Activated naive CD4-positive, alpha-beta T cell treated with anti-CD3 and anti-CD28 coated beads, Interleukin-2, amount 10 ng/mL, durations not matched to agents 5 hours and 36 hours (primary cell): ENCODE data around the gene OR6M1. TPM values are rescaled to one million over a fixed set of nuclear protein-coding genes. Genes with fewer than 3 reads are reported as not detected.

ENCODE experiments used
- total RNA-seq, 2 experiments: library from RNA; stranded (reverse); gene quantifications; one replicate each; pipeline ENCODE4 v1.2.3, GENCODE V29; 2021

The OR6M1 gene, protein sequence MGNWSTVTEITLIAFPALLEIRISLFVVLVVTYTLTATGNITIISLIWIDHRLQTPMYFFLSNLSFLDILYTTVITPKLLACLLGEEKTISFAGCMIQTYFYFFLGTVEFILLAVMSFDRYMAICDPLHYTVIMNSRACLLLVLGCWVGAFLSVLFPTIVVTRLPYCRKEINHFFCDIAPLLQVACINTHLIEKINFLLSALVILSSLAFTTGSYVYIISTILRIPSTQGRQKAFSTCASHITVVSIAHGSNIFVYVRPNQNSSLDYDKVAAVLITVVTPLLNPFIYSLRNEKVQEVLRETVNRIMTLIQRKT
- total RNA-seq = not detected

DNA sequence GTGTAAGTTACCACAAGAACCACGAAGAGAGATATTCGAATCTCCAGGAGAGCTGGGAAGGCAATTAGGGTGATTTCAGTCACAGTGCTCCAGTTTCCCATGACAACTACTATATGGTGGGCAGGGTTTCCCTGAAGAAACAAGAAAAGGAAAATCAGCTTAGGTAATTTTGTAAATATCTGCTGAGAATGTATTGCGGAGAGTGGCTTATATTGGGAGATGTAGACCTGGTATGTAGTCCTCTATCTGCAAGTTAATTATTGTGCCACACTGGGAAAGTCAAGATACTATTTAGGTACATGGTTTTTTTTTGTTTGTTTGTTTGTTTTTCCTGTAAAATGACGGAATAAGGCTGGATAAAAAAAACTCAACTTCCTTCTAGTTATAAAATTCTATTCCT, at the start of gene OR6M1:
OR6M1 (minus strand) TSS at position 101 of the 400 bp plus-strand sequence; CDS start at position 101, 0 bp downstream.

Other genes starting within 250 kb of the OR6M1 start
- under 1 TPM in 1 of 2 experiments, not detected in 1; 0.05 TPM for gene SCN3B, start 151.7 kb downstream of the OR6M1 start, total RNA-seq
- 10 to 100 TPM; 14.3 to 15.6 TPM for gene ZNF202, start 64.7 kb downstream of the OR6M1 start, total RNA-seq
- gene OR6X1, start 51.8 kb downstream of the OR6M1 start, total RNA-seq = not detected
- gene TMEM225, start 79.3 kb upstream of the OR6M1 start, total RNA-seq = not detected
- gene OR8D4, start 95.8 kb upstream of the OR6M1 start, total RNA-seq = not detected
- gene OR4D5, start 133.3 kb upstream of the OR6M1 start, total RNA-seq = not detected
- gene OR6T1, start 137.5 kb upstream of the OR6M1 start, total RNA-seq = not detected
- gene OR10S1, start 171.4 kb upstream of the OR6M1 start, total RNA-seq = not detected
- gene OR10G6, start 188.8 kb upstream of the OR6M1 start, total RNA-seq = not detected
- not detected for gene OR10G4, start 206.6 kb upstream of the OR6M1 start, total RNA-seq
- gene OR10G9, start 216.7 kb upstream of the OR6M1 start, total RNA-seq = not detected
- gene OR10G8, start 220.4 kb upstream of the OR6M1 start, total RNA-seq = not detected
- not detected for gene OR10G7, start 235.0 kb upstream of the OR6M1 start, total RNA-seq